Heart left ventricle (tissue), 16 donors: ENCODE results near the gene CCDC127. TPM values are rescaled to one million over a fixed set of nuclear protein-coding genes. Genes with fewer than 3 reads are reported as not detected.
"Not testable (repeated sequence)": the region's sequence is repeated elsewhere in the genome, so short reads cannot be mapped to it uniquely, and the experiment has no call there.

ENCODE experiments used
- ATAC-seq, 4 donors: fragments of 200-7000 bp; cut with Tn5 transposase; one replicate each; pipeline ENCODE4 v1.9.1; 2020 to 2022; ENCODE audit warnings: moderate library complexity in 4 of 4, mild to moderate bottlenecking in 3 of 4, moderate number of reproducible peaks in 1 of 4
- DNase-seq, 5 donors: peaks; one replicate each; pipeline ENCODE4 v3.0.0-alpha.2; 2020
- H3K27ac ChIP-seq, 12 donors: fragments of 200-600 bp; sonication (generic) in 4 of 12; one replicate each; pipeline versions ENCODE4 v1.5.0 to v1.8.0; 2016 to 2022; ENCODE audit warnings: mild to moderate bottlenecking in 2 of 12
- H3K27me3 ChIP-seq, 9 donors: fragments of 200-600 bp; sonication (generic) in 2 of 9; one replicate each; pipeline versions ENCODE4 v1.5.1 to v1.8.0; 2016 to 2022; ENCODE audit warnings: mild to moderate bottlenecking in 3 of 9
- H3K36me3 ChIP-seq, 9 donors: fragments of 200-600 bp; sonication (generic) in 2 of 9; one replicate each; pipeline versions ENCODE4 v1.5.0 to v1.8.0; 2018 to 2022; ENCODE audit warnings: mild to moderate bottlenecking in 2 of 9
- H3K4me1 ChIP-seq, 12 donors: fragments of 200-600 bp; sonication (generic) in 4 of 12; one replicate each; pipeline versions ENCODE4 v1.5.0 to v1.8.0; 2016 to 2022; ENCODE audit warnings: mild to moderate bottlenecking in 3 of 12
- H3K4me3 ChIP-seq, 12 donors: fragments of 200-600 bp; sonication (generic) in 4 of 12; one replicate each; pipeline versions ENCODE4 v1.5.0 to v1.8.0; 2017 to 2022; ENCODE audit warnings: mild to moderate bottlenecking in 9 of 12, moderate library complexity in 4 of 12
- H3K9me3 ChIP-seq, 12 donors: fragments of 200-600 bp; sonication (generic) in 4 of 12; one replicate each; pipeline versions ENCODE4 v1.5.0 to v1.8.0; 2016 to 2022; ENCODE audit warnings: mild to moderate bottlenecking in 1 of 12
- CTCF ChIP-seq, 12 donors: fragments of 200-600 bp; sonication (generic) in 4 of 12; IDR thresholded peaks; one replicate each; pipeline versions ENCODE4 v1.5.0 to v1.8.0; 2018 to 2022; ENCODE audit warnings: antibody characterized with exemption in 12 of 12, mild to moderate bottlenecking in 5 of 12
- POLR2A ChIP-seq, 2 donors: fragments of 450-650 bp; IDR thresholded peaks; one replicate each; pipeline ENCODE4 v1.6.1; 2017; ENCODE audit warnings: antibody characterized with exemption in 2 of 2, mild to moderate bottlenecking in 2 of 2, moderate library complexity in 2 of 2
- WGBS, 4 donors: extraction: QIAGEN DNeasy Blood & Tissue Kit in 2 of 4; methylation state at CpG; one replicate each; pipeline versions ENCODE4 v1.1.5 to v1.1.7; 2013 to 2018; 5-methylcytosine and 5-hydroxymethylcytosine counted together
- intact Hi-C, 10 donors: fragments of 100-400 bp; cut with DNase I; formaldehyde crosslinking; loops; one replicate each; pipeline versions ENCODE4 v1.11.1 to v1.14.2; 2022
- polyA plus RNA-seq, 2 donors: library from polyadenylated mRNA; stranded (reverse); fragments of 200-250 nt; gene quantifications; one replicate each; pipeline ENCODE4 v1.2.3, GENCODE V29; 2013
- total RNA-seq, 9 donors: library from RNA; depleted of rRNA in 2 of 9; stranded (reverse); fragments of >200 nt in 2 of 9; fragmentation: NEBNext Ultra II Directional in 3 of 9; extraction: Animal tissue kit (Norgen Biotek cat#: 25700) in 3 of 9; gene quantifications; one replicate each; pipeline versions ENCODE4 v1.1.0 to v1.2.4, GENCODE V29; 2016 to 2023
- donor health status: ischemic (EF 13 %, LVEDD 7.1; RV severe dilation, severe dysfunction).
- donor health status: healthy with polysubstance abuse.
- donor health status: DM: no; HTN: yes; CAD: no.
- donor health status: DM: no; HTN: no; CAD: no.
- donor health status: ischemic (EF 25% LVEDD 6.9; RV normal size, moderate dysfunction).
- donor health status: ischemic (EF 25% LVEDD 5.7; RV mildly dilated, moderate dysfunction).
- donor health status: healthy.
- donor health status: DM: yes; HTN: yes; CAD: no.
- donor health status: ischemic (EF 35%, LVEDD 5.7; RV mildly dilated, moderate dysfunction).
- donor health status: nonischemic (EF 11% LVEDD 7.7; RV severe dilation, severe dysfunction).
- donor health status: DM: yes; HTN: yes; CAD: no.
- donor health status: PGD.
- donor health status: ischemic (EF 29% LVEDD 5.4; RV normal size, mild dysfunction).
- donor health status: nonischemic (EF 23%, LVEDD 6.1; RV moderate dilation, normal function).

Gene CCDC127
- total and polyA plus RNA-seq, 11 donors: 4.8 to 10.3 (median 7.5) TPM

DNA sequence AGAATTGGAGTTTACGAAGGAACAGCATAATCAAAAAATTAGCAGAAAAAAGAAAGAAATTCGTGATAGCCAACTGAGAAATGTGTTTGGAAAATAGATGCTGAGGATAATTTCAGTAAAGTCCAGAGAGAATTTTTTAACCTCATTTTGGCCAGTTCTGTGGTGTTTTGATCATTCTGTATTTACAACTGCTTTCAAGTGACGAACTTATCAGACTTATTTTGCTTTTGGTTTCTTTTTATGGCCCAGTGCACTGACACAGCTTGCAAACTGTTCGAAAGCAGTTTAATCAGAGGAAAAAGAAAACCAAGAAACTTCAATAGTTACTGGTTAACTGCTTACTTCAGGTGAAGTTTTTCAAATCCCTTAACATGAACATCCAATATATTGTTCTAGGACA, 2.0 kb upstream of the CCDC127 start:
- ATAC-seq: no peak
- Histone ChIP-seq H3K27me3 (no peaks in the 10 kb centered on the region), H3K4me1 (peaks cover 0 to 58% (median 28%) of the 10 kb centered on the region in 12 donors), H3K4me3 (peak overlapping the region; percentile 81 to 100 (median 95)), H3K36me3 (peaks cover 0 to 17% (median 12%) of the 10 kb centered on the region in 9 donors), H3K9me3 (no peaks in the 10 kb centered on the region), H3K27ac (peak overlapping the region in 10 of 12 donors; percentile 57 to 98 (median 96))
- no peak for DNase-seq
- intact Hi-C loops: loop anchor here in 2 of 10 donors (2.0 kb wide), 2 partner anchors 29 to 31 kb away; partner anchors contain the start of gene LRRC14B (in 1 of the 2)
- WGBS, 4 donors: 20 to 29% (median 23%) methylated on average over 4 of the region's 4 CpGs
- TF ChIP-seq CTCF (IDR thresholded peaks at IDR 0.05) (no peak), POLR2A (IDR thresholded peaks at IDR 0.05) (no peak)

- Histone ChIP-seq H3K4me3 (peak overlapping the region; percentile 81 to 100 (median 95)), H3K27me3 (no peaks in the 10 kb centered on the region), H3K36me3 (peaks cover 0 to 15% (median 9%) of the 10 kb centered on the region in 9 donors), H3K9me3 (no peaks in the 10 kb centered on the region), H3K27ac (peak overlapping the region in 11 of 12 donors; percentile 57 to 98 (median 96)), H3K4me1 (peaks cover 0 to 60% (median 28%) of the 10 kb centered on the region in 12 donors)
- 14 to 20% (median 17%) methylated on average over 9 of the region's 9 CpGs for WGBS, 4 donors
- TF ChIP-seq POLR2A (IDR thresholded peaks at IDR 0.05): no peak
- TF ChIP-seq CTCF (IDR thresholded peaks at IDR 0.05): no peak
- intact Hi-C loops: loop anchor here in 2 of 10 donors (2.0 kb wide), 2 partner anchors 29 to 31 kb away; partner anchors contain the start of gene LRRC14B (in 1 of the 2)
- DNase-seq (no peak), ATAC-seq (peak in 2 of 4 donors; percentile 3 to 15)
These were observed 1.5 kb upstream of the CCDC127 start for GRCh38 chr5:219460-219863.

DNA sequence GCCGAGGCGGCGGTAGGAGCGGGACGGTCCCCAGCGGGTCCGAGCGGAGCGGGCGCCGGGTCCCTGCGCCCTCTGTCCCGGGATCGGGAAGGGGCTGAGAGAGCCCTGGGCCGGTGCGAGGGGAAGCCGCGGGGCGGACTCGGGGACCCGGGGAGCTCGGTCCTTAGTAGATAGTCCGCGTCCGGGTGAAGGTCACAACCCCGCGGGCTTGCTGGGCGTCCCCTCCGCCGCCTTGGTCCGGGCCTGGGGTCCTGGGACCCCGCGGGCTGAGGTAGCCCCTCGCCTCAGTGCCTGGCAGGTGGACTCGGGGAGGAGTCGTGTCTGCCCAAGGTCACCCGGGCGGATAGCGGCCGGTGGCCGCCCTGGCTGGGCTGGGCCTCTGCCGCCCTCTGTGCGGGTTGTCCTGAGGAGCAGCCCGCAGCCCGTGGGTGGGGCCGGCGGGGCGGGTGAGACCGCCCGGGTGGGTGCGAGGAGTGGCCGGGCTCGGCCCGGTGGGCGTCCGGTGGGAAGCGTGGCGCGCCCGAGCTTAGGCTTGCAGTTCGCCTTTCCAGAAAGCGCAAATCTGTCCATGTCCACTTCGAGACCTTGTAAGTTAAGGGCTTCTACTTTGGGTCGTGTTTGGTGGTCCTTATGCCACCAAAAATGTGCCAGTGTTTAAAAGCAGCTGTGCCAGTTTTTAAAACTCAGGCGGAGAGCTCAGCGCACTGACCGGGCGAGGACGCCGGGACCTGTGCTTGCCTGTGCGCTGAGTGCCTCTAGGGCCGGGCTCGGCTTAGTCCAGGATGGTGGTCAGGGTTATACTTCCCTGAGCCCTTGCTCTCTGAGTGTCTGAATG, 721 bp upstream of the CCDC127 start:
- 0 to 1% (median 0%) methylated on average over 29 to 73 of the region's 73 CpGs for WGBS, 4 donors
- TF ChIP-seq CTCF (IDR thresholded peaks at IDR 0.05): peak in 1 of 12 donors; percentile 9
- TF ChIP-seq POLR2A (IDR thresholded peaks at IDR 0.05): peak in 1 of 2 donors; percentile 23
- no peaks in the 10 kb centered on the region for H3K27me3 ChIP-seq

DNA sequence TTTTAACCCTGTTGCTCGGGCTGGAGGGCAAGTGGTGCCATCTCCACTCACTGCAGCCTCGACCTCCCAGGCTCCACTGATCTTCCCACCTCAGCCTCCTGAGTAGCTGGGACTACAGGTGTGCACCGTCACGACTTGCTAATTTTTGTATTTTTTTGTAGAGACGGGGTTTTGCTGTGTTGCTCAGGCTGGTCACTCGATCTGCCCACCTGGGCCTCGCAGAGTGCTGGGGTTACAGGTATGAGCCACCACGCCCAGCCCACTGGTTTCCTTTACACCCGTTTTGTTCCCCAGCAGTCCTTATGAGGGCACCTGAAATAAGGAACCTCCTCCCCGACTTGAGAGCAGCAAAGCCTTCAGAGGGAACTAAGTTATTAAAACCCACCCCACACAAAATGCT, 1.9 kb downstream of the CCDC127 start:
- H3K9me3 ChIP-seq, intact Hi-C loops, H3K27ac ChIP-seq, ATAC-seq, H3K4me3 ChIP-seq, H3K27me3 ChIP-seq, DNase-seq: not testable (repeated sequence)
- H3K4me1 ChIP-seq: peaks cover 0 to 29% (median 13%) of the 10 kb centered on the region in 12 donors
- H3K36me3 ChIP-seq: peaks cover 0 to 15% (median 4%) of the 10 kb centered on the region in 9 donors
- WGBS, 4 donors: 88 to 94% (median 91%) methylated on average over 7 to 9 of the region's 10 CpGs

More for the DNA sequence above, 721 bp upstream of the CCDC127 start:
- intact Hi-C loops: loop anchor here in 4 of 10 donors (1.0 to 2.0 kb wide), 4 partner anchors 24 to 30 kb away; partner anchors contain the start of gene LRRC14B (in 2 of the 4)
- Histone ChIP-seq H3K4me3 (peak overlapping the region; percentile 81 to 100 (median 95)), H3K4me1 (peaks cover 0 to 52% (median 28%) of the 10 kb centered on the region in 12 donors), H3K36me3 (peaks cover 0 to 13% (median 5%) of the 10 kb centered on the region in 9 donors), H3K9me3 (no peaks in the 10 kb centered on the region), H3K27ac (peak overlapping the region; percentile 91 to 99 (median 96))
- ATAC-seq: peak; percentile 34 to 73 (median 62)
- DNase-seq: peak in 4 of 5 donors; percentile 46 to 73 (median 56)

- H3K9me3 ChIP-seq, H3K4me3 ChIP-seq, DNase-seq, H3K27ac ChIP-seq, ATAC-seq, intact Hi-C loops, H3K27me3 ChIP-seq: not testable (repeated sequence)
- 86 to 100% (median 99%) methylated on average over 2 of the region's 2 CpGs for WGBS, 4 donors
- Histone ChIP-seq H3K4me1 (peaks cover 0 to 21% (median 7%) of the 10 kb centered on the region in 12 donors), H3K36me3 (peaks cover 0 to 15% (median 4%) of the 10 kb centered on the region in 9 donors)
These were observed 2.7 kb downstream of the CCDC127 start for GRCh38 chr5:215256-215655.
